HG02763 (cell line): ENCODE data around the gene KCNIP1.

Source experiments
- ATAC-seq: cut with Tn5 transposase; IDR thresholded peaks from one replicate; pipeline ENCODE4 v1.9.1; 2021; ENCODE audit warnings: mild to moderate bottlenecking, moderate library complexity; ENCODE audit not compliant: unreplicated experiment

The KCNIP1 gene

DNA sequence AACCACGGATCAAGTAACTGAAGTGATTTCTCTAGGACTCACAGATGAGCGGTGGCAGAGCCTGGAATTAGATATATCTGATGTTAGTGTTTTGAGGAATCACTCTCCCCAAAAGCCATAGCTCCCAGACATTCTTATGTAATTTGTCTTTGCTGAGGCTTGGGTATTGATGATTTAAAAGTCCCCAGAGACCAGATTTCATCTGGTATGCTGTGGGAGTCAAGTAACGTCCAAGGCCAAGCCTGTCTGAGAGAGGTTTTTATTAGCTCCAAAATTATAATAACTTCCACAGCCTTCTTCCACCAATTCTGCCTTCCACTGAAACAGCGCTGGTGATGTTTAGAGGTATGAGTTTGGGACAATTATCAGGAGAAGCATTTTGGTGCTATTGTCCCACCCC is 21.3 kb upstream of the KCNIP1 start:
- ATAC-seq, result no peak

DNA sequence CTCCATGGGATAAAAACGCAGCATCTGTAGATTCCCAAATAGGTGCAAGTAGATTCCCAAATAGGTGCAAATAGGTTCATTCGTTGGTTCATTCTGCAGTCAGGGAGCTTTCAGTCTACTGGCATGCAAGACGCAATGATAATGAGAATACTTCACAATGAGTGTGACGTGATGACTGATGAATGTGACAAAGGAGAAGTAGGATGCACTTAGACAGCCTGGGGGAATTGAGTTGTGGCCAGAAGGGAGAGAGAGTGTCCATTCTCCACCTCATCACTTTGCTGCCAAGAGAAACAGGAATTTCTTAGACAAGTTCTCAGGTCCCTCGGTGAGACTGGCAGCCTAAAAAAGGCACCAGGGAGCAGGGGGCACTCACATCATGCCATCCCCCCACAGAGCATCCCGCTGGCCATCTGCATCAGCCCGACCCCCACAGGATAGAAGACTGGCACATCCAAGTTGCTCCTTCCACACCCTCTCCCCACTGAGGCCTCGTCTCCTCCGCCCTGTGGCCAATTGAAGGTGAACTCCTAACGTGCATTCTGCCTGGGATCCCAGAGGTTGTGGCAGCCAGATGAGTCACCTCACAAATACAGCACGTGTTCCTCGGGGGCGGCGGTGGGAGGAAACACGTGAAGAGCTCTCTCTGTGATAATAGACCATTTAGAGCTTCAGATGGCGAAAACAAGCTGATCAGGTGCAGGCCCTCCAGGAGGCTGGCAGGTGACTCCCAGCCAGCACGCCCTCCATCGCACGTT is 19.9 kb upstream of the KCNIP1 start:
- ATAC-seq, result no peak

- no peak for ATAC-seq
Observed at GRCh38 chr5:170484459-170484831, 19.4 kb upstream of the KCNIP1 start.

DNA sequence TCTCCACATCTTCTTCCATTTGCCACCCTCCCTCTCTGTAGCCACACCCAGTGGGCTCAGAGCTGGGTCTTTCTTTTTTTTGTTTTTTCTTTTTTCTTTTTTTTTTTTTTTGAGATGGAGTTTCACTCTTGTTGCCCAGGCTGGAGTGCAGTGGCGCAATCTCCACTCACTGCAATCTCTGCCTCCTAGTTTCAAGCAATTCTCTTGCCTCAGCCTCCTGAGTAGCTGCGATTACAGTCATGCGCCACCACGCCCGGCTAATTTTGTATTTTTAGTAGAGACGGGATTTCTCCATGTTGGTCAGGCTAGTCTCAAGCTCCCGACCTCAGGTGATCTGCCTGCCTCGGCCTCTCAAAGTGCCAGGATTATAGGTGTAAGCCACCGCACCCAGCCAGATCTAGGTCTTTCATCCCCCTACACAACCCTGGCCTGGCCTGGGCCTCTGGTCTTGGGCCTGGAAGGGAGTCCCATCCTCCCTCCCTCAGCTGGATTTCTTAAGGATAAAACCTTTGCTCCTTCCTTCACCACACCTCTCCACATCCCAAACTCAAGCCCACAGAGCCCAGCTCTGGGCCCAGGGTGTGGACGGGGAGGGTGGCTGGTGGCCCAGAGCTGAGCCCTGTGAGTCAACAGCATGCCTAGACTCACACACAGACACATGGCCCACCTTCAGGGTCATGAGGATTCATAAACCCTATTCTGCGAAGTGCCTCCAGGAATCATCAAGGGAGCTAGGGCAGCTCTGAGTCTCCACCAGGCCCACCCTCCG is 18.8 kb upstream of the KCNIP1 start:
- no peak for ATAC-seq

DNA sequence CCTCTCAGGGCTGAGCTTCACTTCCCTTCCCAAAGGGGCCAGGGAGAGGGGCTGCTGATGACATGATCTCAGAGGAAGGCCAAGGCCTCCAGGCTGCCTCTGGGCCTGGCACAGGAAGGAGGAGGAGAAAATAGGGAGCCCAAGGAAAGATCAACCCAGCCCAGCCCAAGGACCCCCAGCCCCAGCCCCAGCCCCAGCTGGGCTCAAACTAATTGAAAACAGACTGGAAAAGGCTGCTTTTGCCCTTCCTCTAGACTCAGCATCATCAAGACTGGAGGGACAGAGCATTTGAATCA is 18.3 kb upstream of the KCNIP1 start:
- ATAC-seq, result no peak

- ATAC-seq, result no peak
Observed at GRCh38 chr5:170486371-170486770, 17.4 kb upstream of the KCNIP1 start.

DNA sequence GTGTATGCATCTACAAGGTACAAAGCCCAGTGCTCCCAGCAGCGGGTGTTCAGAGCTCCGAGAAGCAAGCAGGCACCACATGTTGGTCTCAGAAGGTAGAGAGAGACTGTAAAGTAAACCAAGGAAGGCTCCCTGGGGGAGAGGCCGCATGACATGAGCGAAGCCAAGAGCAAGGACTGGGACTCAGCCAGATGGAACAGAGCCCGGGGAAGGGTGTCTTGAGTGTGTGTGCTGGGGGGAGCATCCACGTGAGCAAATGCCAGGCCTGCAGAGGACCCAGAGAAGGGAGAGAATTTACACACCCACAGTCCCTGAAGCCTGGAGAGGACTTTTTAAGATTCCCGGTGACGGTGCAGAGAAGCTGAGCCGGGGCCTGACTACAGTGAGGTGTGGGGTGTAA is 15.2 kb upstream of the KCNIP1 start:
- ATAC-seq, result no peak

DNA sequence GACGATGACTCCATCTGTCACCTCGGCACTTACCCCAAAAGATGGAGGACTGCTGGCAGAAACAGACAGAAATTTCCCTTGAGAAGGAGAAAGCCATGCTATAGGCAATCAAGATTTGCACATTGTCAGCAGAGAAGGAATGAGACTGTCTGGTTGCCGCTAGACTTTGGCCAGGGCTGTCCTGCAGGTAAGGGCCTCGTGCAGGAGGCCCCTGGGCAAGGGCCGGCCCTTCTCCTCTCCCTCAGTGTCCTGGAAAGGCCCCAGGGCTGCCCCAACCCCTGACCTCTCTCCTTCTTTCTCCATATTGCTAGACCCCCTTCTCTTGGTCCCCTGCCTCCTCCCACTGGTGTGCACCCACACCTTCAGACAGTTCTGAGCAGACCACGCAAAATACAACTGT is 14.6 kb upstream of the KCNIP1 start:
- no peak for ATAC-seq

- no peak for ATAC-seq
Observed at GRCh38 chr5:170490381-170490780, 13.4 kb upstream of the KCNIP1 start.

DNA sequence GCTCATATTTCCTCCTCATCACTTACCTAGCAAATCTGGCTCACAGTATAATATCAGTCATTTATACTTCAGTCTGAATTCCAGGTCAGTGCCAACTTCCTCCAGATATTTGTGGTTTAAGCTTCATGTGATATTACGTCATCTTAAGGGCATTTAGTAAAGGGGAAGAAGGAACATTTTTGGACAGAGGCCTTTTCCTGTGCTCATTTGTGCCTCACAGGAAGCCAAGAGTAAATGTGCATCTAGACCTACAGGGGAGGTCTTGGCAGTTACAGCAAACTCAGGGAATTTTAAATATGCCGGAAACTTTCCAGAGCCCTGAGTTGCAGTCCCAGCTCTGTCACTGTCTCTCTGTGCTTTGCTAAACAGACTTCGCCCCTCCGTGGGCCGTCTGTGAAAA is 12.3 kb upstream of the KCNIP1 start:
- no peak for ATAC-seq

DNA sequence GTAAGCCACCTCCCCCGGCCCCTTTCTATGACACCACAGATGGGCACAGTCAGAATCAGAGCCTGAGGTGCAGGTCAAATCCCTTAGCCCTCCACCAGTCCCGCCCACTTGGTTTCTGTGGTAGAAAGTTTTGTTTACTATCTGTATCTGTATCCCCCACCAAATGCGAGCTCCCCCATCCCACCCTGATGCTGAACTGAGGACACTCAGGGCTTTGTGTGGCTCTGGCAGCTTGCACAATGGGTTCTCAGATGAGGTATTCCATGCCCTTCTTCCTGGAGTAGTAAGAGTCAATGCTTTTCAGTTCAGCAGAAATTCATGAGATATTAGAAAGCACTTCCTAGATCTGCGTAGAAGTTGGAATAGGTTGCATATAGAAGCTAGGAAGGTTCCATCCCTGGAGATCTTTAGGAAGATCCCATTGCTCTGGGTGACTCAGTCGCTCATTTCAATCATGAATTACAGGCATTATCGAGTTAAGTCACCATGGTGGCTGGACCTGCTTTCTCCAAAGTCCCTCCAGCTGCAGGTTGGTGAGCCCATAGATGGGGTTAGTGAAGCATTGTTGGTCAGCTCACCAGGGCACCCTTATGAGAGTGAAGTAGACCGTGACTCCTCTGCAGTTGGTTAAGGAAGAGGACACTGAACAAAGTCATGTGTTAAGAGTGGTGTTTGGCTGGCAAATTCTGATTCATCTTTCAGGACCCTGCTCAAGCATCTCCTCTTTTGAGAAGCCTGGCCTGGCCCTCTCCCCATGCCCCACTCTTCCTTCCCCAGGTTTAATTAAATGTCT is 10.6 kb upstream of the KCNIP1 start:
- ATAC-seq, result no peak

DNA sequence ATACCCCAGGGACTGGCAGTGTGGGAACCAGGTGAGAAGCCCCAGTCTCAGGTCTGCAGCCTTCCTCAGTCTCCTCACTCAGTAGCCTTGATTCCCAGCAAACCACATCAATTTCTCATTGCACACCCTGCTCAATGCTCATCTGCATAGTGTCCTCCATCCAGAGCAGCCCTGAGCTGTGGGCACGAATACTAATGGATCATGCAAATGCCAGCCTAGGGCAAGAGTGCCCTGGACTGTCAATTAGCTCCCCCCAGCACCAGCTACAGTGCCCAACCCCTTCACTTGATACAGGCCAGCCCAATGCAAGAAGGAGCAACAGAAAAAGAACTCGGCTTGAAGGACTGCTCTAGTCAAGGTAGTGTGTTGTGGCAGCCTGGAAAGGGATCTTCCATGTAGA is 9.8 kb upstream of the KCNIP1 start:
- ATAC-seq, result no peak

- ATAC-seq, result no peak
Observed at GRCh38 chr5:170495825-170496661, 7.8 kb upstream of the KCNIP1 start.

DNA sequence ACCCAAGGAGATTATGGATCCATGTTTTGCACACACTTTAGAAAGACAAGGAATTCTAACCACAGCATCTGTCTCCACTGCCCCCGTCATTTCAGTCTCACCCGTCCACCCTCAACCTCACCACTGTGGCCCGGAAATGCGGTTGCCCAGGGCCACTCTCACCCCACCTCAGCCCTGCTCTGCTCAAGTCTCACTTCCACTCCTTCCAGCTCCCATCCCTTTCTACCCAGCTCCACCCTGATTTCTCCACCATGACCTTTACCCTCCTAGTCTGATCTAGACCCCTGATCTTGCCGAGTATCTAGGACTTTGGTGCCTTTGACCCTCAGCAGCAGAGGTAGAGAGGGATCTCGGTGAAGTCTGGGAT is 7.2 kb upstream of the KCNIP1 start:
- ATAC-seq, result no peak

GRCh38 chr5:170497311-170498038 is 6.3 kb upstream of the KCNIP1 start:
- no peak for ATAC-seq

GRCh38 chr5:170498811-170499351 is 4.9 kb upstream of the KCNIP1 start:
- ATAC-seq, result no peak

- ATAC-seq, result no peak
Observed at GRCh38 chr5:170499621-170500020, 4.2 kb upstream of the KCNIP1 start.

- no peak for ATAC-seq
Observed at GRCh38 chr5:170501361-170501760, 2.5 kb upstream of the KCNIP1 start.

- no peak for ATAC-seq
Observed at GRCh38 chr5:170501931-170502330, 1.9 kb upstream of the KCNIP1 start.

GRCh38 chr5:170504616-170505266 is 921 bp downstream of the KCNIP1 start:
- no peak for ATAC-seq
